Ovary (tissue), 9 donors: Measurements from ENCODE around the gene CLCN6. TPM values are rescaled to one million over a fixed set of nuclear protein-coding genes. Genes with fewer than 3 reads are reported as not detected.

Source experiments
- DNase-seq, 5 donors: peaks; one replicate each; pipeline ENCODE4 v3.0.0-alpha.2; 2019 to 2020
- H3K27ac ChIP-seq, 2 donors: fragments of 200-600 bp; one replicate each; pipeline versions ENCODE4 v1.5.1 to v1.8.0; 2019 to 2022
- H3K27me3 ChIP-seq: fragments of 200-600 bp; one replicate; pipeline ENCODE4 v1.8.0; 2022
- H3K36me3 ChIP-seq: fragments of 200-600 bp; sonication (generic); one replicate; pipeline ENCODE4 v1.5.1; 2019
- H3K4me1 ChIP-seq: one replicate; pipeline ENCODE4 v1.8.1; 2013; ENCODE audit warnings: mild to moderate bottlenecking, moderate library complexity; ENCODE audit not compliant: insufficient read depth
- H3K4me3 ChIP-seq: fragments of 200-600 bp; sonication (generic); one replicate; pipeline ENCODE4 v1.5.1; 2017
- H3K9me3 ChIP-seq, 2 donors: fragments of 200-600 bp in 1 of 2; sonication (generic) in 1 of 2; one replicate each; pipeline versions ENCODE4 v1.5.1 to v1.8.1; 2013 to 2019; ENCODE audit warnings: mild to moderate bottlenecking in 1 of 2, moderate library complexity in 1 of 2
- EP300 ChIP-seq: sonication (generic); formaldehyde crosslinking; IDR thresholded peaks from one replicate; pipeline ENCODE4 v1.6.1; 2017; ENCODE audit warnings: antibody characterized with exemption
- POLR2A ChIP-seq: fragments of 450-650 bp; IDR thresholded peaks from one replicate; pipeline ENCODE4 v1.6.1; 2017; ENCODE audit warnings: antibody characterized with exemption, mild to moderate bottlenecking, moderate library complexity
- WGBS, 3 donors: extraction: QIAGEN DNeasy Blood & Tissue Kit in 1 of 3; methylation state at CpG; one replicate each; pipeline versions ENCODE4 v1.1.5 to v1.1.7; 2013 to 2017; 5-methylcytosine and 5-hydroxymethylcytosine counted together
- intact Hi-C, 4 donors: fragments of 100-400 bp; cut with DNase I; formaldehyde crosslinking; loops; one replicate each; pipeline versions ENCODE4 v1.11.0 to v1.15.1; 2022 to 2023
- polyA plus RNA-seq, 2 donors: library from polyadenylated mRNA; stranded (reverse); fragments of 200-250 nt in 1 of 2; fragments of 350-450 nt in 1 of 2; fragmentation: Illumina TruSeq in 1 of 2; extraction: RNeasy Lipid Tissue Mini Kit (QIAGEN cat#74804) in 1 of 2; gene quantifications; one replicate each; pipeline ENCODE4 v1.2.3, GENCODE V29; 2013 to 2014
- total RNA-seq, 7 donors: library from RNA; depleted of rRNA in 2 of 7; stranded (reverse); fragments of >200 nt in 2 of 7; fragmentation: NEBNext Ultra II Directional in 3 of 7; extraction: Animal tissue kit (Norgen Biotek cat#: 25700) in 3 of 7; gene quantifications; one replicate each; pipeline versions ENCODE4 v1.1.0 to v1.2.4, GENCODE V29; 2016 to 2023
- TF ChIP-seq, protein P1 (sequence below), 3 donors: fragments of 450-650 bp in 2 of 3; fragments of 200-600 bp in 1 of 3; IDR thresholded peaks; one replicate each; pipeline versions ENCODE4 v1.5.1 to v1.8.0; 2016 to 2022; ENCODE audit warnings: antibody characterized with exemption in 3 of 3, mild to moderate bottlenecking in 1 of 3
- donor health status: DM: no; HTN: no; CAD: no; lungs with moderate emphysema.
- donor health status: DM: no; HTN: no; CAD: no.
- donor health status: Bipolar disorder and iron deficiency.
- donor health status: DM: yes; HTN: yes; CAD: no.
- donor health status: DM: no; HTN: no; CAD: no.
- donor health status: DM: yes; HTN: yes; CAD: no.

Gene CLCN6
- total and polyA plus RNA-seq, 9 donors = 11.7 to 39.7 (median 25.6) TPM

GRCh38 chr1:11765661-11766428 is 40.1 kb upstream of the CLCN6 start:
- Histone ChIP-seq H3K27me3 (no peaks in the 10 kb centered on the region), H3K9me3 (no peaks in the 10 kb centered on the region), H3K4me1 (peaks cover 3% of the 10 kb centered on the region), H3K36me3 (no peaks in the 10 kb centered on the region), H3K4me3 (no peak overlapping the region), H3K27ac (no peak overlapping the region)
- no peak for DNase-seq
- WGBS, 3 donors = 87 to 88% (median 87%) methylated on average over 17 to 19 of the region's 19 CpGs
- TF ChIP-seq, protein P1, sequence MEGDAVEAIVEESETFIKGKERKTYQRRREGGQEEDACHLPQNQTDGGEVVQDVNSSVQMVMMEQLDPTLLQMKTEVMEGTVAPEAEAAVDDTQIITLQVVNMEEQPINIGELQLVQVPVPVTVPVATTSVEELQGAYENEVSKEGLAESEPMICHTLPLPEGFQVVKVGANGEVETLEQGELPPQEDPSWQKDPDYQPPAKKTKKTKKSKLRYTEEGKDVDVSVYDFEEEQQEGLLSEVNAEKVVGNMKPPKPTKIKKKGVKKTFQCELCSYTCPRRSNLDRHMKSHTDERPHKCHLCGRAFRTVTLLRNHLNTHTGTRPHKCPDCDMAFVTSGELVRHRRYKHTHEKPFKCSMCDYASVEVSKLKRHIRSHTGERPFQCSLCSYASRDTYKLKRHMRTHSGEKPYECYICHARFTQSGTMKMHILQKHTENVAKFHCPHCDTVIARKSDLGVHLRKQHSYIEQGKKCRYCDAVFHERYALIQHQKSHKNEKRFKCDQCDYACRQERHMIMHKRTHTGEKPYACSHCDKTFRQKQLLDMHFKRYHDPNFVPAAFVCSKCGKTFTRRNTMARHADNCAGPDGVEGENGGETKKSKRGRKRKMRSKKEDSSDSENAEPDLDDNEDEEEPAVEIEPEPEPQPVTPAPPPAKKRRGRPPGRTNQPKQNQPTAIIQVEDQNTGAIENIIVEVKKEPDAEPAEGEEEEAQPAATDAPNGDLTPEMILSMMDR (IDR thresholded peaks at IDR 0.05) = no peak
- TF ChIP-seq POLR2A = no peak
- TF ChIP-seq EP300 = no peak
- intact Hi-C loops = no loop called here

DNA sequence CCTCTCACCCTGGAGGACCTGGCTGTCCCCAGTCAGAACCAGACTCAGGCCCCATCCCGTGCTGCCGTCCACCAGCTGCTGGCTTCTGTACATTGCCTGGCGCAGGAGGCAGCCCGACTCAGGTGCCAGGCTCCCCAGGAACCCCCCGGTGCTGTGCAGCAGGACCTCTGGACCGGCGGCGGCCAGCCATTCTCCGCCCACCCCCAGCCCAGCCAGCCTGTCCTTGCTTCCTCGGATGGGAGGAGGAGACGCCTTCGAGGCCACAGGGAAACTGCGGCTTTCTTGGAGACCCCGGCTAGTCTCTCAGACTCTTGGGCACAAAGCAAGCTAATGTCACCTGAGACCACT is 39.6 kb upstream of the CLCN6 start:
- peaks cover 3% of the 10 kb centered on the region for H3K4me1 ChIP-seq
- 67 to 72% (median 71%) methylated on average over 12 to 14 of the region's 14 CpGs for WGBS, 3 donors
- no peak for DNase-seq
- H3K27ac ChIP-seq = no peak overlapping the region
- TF ChIP-seq EP300 = no peak
- TF ChIP-seq POLR2A = no peak
- TF ChIP-seq, protein P1 (IDR thresholded peaks at IDR 0.05) = no peak
- intact Hi-C loops = no loop called here
- no peaks in the 10 kb centered on the region for H3K9me3 ChIP-seq
- H3K36me3 ChIP-seq = no peaks in the 10 kb centered on the region
- no peak overlapping the region for H3K4me3 ChIP-seq
- H3K27me3 ChIP-seq = no peaks in the 10 kb centered on the region

- no peaks in the 10 kb centered on the region for H3K9me3 ChIP-seq
- H3K4me3 ChIP-seq = no peak overlapping the region
- H3K4me1 ChIP-seq = peaks cover 3% of the 10 kb centered on the region
- 61 to 73% (median 68%) methylated on average over 16 of the region's 16 CpGs for WGBS, 3 donors
- H3K27ac ChIP-seq = no peak overlapping the region
- DNase-seq = no peak
- TF ChIP-seq POLR2A (no peak), EP300 (no peak)
- TF ChIP-seq, protein P1 (IDR thresholded peaks at IDR 0.05) = no peak
- intact Hi-C loops = no loop called here
- no peaks in the 10 kb centered on the region for H3K36me3 ChIP-seq
- H3K27me3 ChIP-seq = no peaks in the 10 kb centered on the region
Observed at GRCh38 chr1:11767922-11768704, 37.9 kb upstream of the CLCN6 start.

GRCh38 chr1:11768821-11769220 is 37.2 kb upstream of the CLCN6 start:
- no peaks in the 10 kb centered on the region for H3K36me3 ChIP-seq
- no peaks in the 10 kb centered on the region for H3K27me3 ChIP-seq
- no peaks in the 10 kb centered on the region for H3K9me3 ChIP-seq
- DNase-seq = peak in 1 of 5 donors; percentile 68
- intact Hi-C loops = no loop called here
- peaks cover 3% of the 10 kb centered on the region for H3K4me1 ChIP-seq
- TF ChIP-seq, protein P1 (IDR thresholded peaks at IDR 0.05) = no peak
- no peak for TF ChIP-seq POLR2A
- no peak for TF ChIP-seq EP300
- no peak overlapping the region for H3K4me3 ChIP-seq
- 27 to 51% (median 33%) methylated on average over 4 of the region's 4 CpGs for WGBS, 3 donors
- H3K27ac ChIP-seq = no peak overlapping the region
